K562 (cell line): ENCODE results near the gene SLC29A3. TPM values are rescaled to one million over a fixed set of nuclear protein-coding genes. Genes with fewer than 3 reads are reported as not detected.

Source experiments
- CAMTA2 ChIP-seq: fragments of 250-450 bp; sonication (Bioruptor Pico); conservative IDR thresholded peaks from 2 replicates; pipeline ENCODE4 v1.5.1; 2022
- EGR1 ChIP-seq: fragments of 450-650 bp; conservative IDR thresholded peaks from 2 replicates; pipeline ENCODE4 v1.6.1; 2017; ENCODE audit warnings: mild to moderate bottlenecking
- ERF ChIP-seq: fragments of 450-650 bp; formaldehyde crosslinking; IDR thresholded peaks from 2 replicates; pipeline ENCODE4 v1.4.0; 2020; ENCODE audit warnings: mild to moderate bottlenecking, mixed read lengths
- FOXP1 ChIP-seq: sonication (generic); formaldehyde crosslinking; IDR thresholded peaks from 2 replicates; pipeline ENCODE4 v1.8.0; 2022; ENCODE audit warnings: mild to moderate bottlenecking, missing genetic modification reagents
- HLTF ChIP-seq: fragments of 450-650 bp; IDR thresholded peaks from 2 replicates; pipeline ENCODE4 v1.6.1; 2016
- HSF4 ChIP-seq: fragments of 250-450 bp; sonication (Bioruptor Pico); IDR thresholded peaks from 2 replicates; pipeline ENCODE4 v2.1.2; 2022; ENCODE audit warnings: mild to moderate bottlenecking, moderate library complexity, borderline replicate concordance
- MLX ChIP-seq, 2 experiments: fragments of 450-650 bp in 1 of 2; sonication (generic) in 1 of 2; formaldehyde crosslinking; conservative IDR thresholded peaks; 2 replicates each; pipeline versions ENCODE4 v1.4.0 to v1.8.1; 2020 to 2022; ENCODE audit warnings: mild to moderate bottlenecking in 1 of 2, missing genetic modification reagents in 1 of 2
- MTA2 ChIP-seq: fragments of 450-650 bp; IDR thresholded peaks from 2 replicates; pipeline ENCODE4 v1.6.1; 2016; ENCODE audit warnings: low read depth
- PCBP1 ChIP-seq: fragments of 200-400 bp; formaldehyde crosslinking; IDR thresholded peaks from 2 replicates; pipeline ENCODE4 v1.6.1; 2018; ENCODE audit warnings: mild to moderate bottlenecking, low read depth, low read length; ENCODE audit not compliant: poor library complexity, severe bottlenecking
- RB1 ChIP-seq: fragments of 450-650 bp; IDR thresholded peaks from 2 replicates; pipeline ENCODE4 v1.6.1; 2017; ENCODE audit warnings: low read depth, mild to moderate bottlenecking
- SLC30A9 ChIP-seq: fragments of 250-450 bp; sonication (Bioruptor Pico); IDR thresholded peaks from 2 replicates; pipeline ENCODE4 v1.8.0; 2022; ENCODE audit warnings: mild to moderate bottlenecking, moderate library complexity
- SP2 ChIP-seq: IDR thresholded peaks from 2 replicates; pipeline ENCODE4 v1.6.1; 2011; ENCODE audit warnings: mild to moderate bottlenecking, low read depth, low read length, moderate library complexity; ENCODE audit not compliant: poor library complexity, severe bottlenecking; ENCODE audit errors: extremely low read depth
- USF1 ChIP-seq: sonication (generic); formaldehyde crosslinking; IDR thresholded peaks from 2 replicates; pipeline ENCODE4 v1.9.0; 2022; ENCODE audit warnings: mild to moderate bottlenecking, missing genetic modification reagents
- ZBTB11 ChIP-seq, 3 experiments: fragments of 200-800 bp in 1 of 3; fragments of 250-450 bp in 1 of 3; fragments of 450-650 bp in 1 of 3; sonication (Bioruptor Pico) in 1 of 3; sonication (Bioruptor generic) in 1 of 3; formaldehyde crosslinking in 1 of 3; IDR thresholded peaks; 2 replicates each; pipeline versions ENCODE4 v1.6.1 to v1.8.0; 2016 to 2022; ENCODE audit warnings: mild to moderate bottlenecking in 2 of 3, missing genetic modification characterization in 2 of 3, missing compliant biosample characterization in 1 of 3, moderate library complexity in 1 of 3
- ZBTB17 ChIP-seq: fragments of 450-650 bp; formaldehyde crosslinking; IDR thresholded peaks from 2 replicates; pipeline ENCODE4 v1.4.0; 2020; ENCODE audit warnings: mild to moderate bottlenecking
- ZBTB34 ChIP-seq: fragments of 250-450 bp; sonication (Bioruptor Pico); IDR thresholded peaks from 2 replicates; pipeline ENCODE4 v1.8.0; 2021; ENCODE audit warnings: mild to moderate bottlenecking, moderate library complexity
- ZEB2 ChIP-seq: fragments of 450-650 bp; IDR thresholded peaks from 2 replicates; pipeline ENCODE4 v1.6.1; 2016
- ZNF507 ChIP-seq: conservative IDR thresholded peaks from 2 replicates; pipeline ENCODE4 v1.6.1; 2017; ENCODE audit warnings: missing genetic modification characterization, missing compliant biosample characterization
- ZNF518B ChIP-seq: fragments of 250-450 bp; sonication (Bioruptor Pico); IDR thresholded peaks from 2 replicates; pipeline ENCODE4 v1.5.0; 2021; ENCODE audit warnings: mild to moderate bottlenecking, moderate library complexity
- ZNF77 ChIP-seq: fragments of 250-450 bp; sonication (Bioruptor Pico); IDR thresholded peaks from 2 replicates; pipeline ENCODE4 v1.5.0; 2020
- polyA plus RNA-seq, 8 experiments: library from polyadenylated mRNA; depleted of rRNA in 4 of 8; stranded (reverse) in 5 of 8; unstranded in 3 of 8; fragments of >200 nt; fragmentation: Nextera tagmentation in 2 of 8; fragmentation: Illumina TruSeq in 1 of 8; extraction: Ambion mirVana in 2 of 8; extraction: Trizol in 1 of 8; gene quantifications; 2 replicates each; pipeline versions ENCODE4 v1.2.1 to v1.2.3, GENCODE V29; 2011 to 2014; ENCODE audit warnings: inconsistent platforms in 1 of 8, missing spikeins in 1 of 8
- total RNA-seq, 7 experiments: library from RNA; depleted of rRNA in 6 of 7; stranded (reverse); fragments of >200 nt in 6 of 7; fragmentation: Illumina TruSeq in 2 of 7; extraction: Trizol in 2 of 7; gene quantifications; 2 replicates each; pipeline versions ENCODE4 v1.2.1 to v1.2.3, GENCODE V29; 2011 to 2021; ENCODE audit warnings: low replicate concordance in 1 of 7

Gene SLC29A3
- total and polyA plus RNA-seq, 9 of the 15 experiments (the other 6 are each of a cell fraction or from before 2014, with no cell fraction given), result 2.1 to 10.7 (median 4.6) TPM

- TF ChIP-seq ZNF518B (CRISPR knock-in tag) (no peak), PCBP1 (no peak), RB1 (no peak), ERF (CRISPR knock-in tag) (no peak), CAMTA2 (CRISPR knock-in tag) (no peak), FOXP1 (no peak), MTA2 (no peak; the same call in 1 of the 2 replicates), ZBTB34 (CRISPR knock-in tag) (no peak), ZBTB17 (CRISPR knock-in tag) (no peak), EGR1 (no peak), SP2 (no peak), USF1 (CRISPR knock-in tag) (no peak), SLC30A9 (CRISPR knock-in tag) (no peak), MLX (CRISPR knock-in tag; conservative IDR thresholded peaks at IDR 0.05) (no peak), HLTF (no peak), ZNF507 (no peak), ZEB2 (0 out of 2 replicates have a peak, but pooled peaks have one; percentile 52), HSF4 (CRISPR knock-in tag) (no peak), ZBTB11 (CRISPR knock-in tag; IDR thresholded peaks at IDR 0.05) (peak in 1 of 3 experiments; percentile 77; a peak in 1 of 6 replicates), ZNF77 (no peak)
Observed at GRCh38 chr10:71343392-71343773, 24.3 kb downstream of the SLC29A3 start (continued).
